Activated naive CD8-positive, alpha-beta T cell treated with anti-CD3 and anti-CD28 coated beads for 36 hours (primary cell): ENCODE data around the gene TAF7. TPM values are rescaled to one million over a fixed set of nuclear protein-coding genes. Genes with fewer than 3 reads are reported as not detected.

Source experiments
- DNase-seq: peaks from one replicate; pipeline ENCODE4 v3.0.0; 2021
- H3K27ac Mint-ChIP-seq: one replicate; pipeline ENCODE4 v1.8.0; 2022; ENCODE audit warnings: mild to moderate bottlenecking, moderate library complexity, mixed read lengths
- H3K27me3 Mint-ChIP-seq: one replicate; pipeline ENCODE4 v1.8.0; 2022; ENCODE audit warnings: mild to moderate bottlenecking, mixed read lengths
- H3K36me3 Mint-ChIP-seq: one replicate; pipeline ENCODE4 v1.8.0; 2021; ENCODE audit warnings: mild to moderate bottlenecking, mixed read lengths
- H3K4me1 Mint-ChIP-seq: one replicate; pipeline ENCODE4 v1.8.0; 2021; ENCODE audit warnings: mixed read lengths
- H3K4me3 Mint-ChIP-seq: one replicate; pipeline ENCODE4 v1.8.0; 2022; ENCODE audit warnings: mild to moderate bottlenecking, moderate library complexity, mixed read lengths
- H3K9me3 Mint-ChIP-seq: one replicate; pipeline ENCODE4 v1.8.0; 2022; ENCODE audit warnings: mixed read lengths
- total RNA-seq, 2 experiments: library from RNA; stranded (reverse); gene quantifications; one replicate each; pipeline ENCODE4 v1.2.3, GENCODE V29; 2021

TAF7 gene
- total RNA-seq, 2 experiments from 2014 or later = 60.4 to 60.5 TPM

- Mint-ChIP-seq H3K27ac (no peak overlapping the region), H3K9me3 (peaks cover 49% of the 10 kb centered on the region), H3K36me3 (peaks cover 80% of the 10 kb centered on the region), H3K4me1 (peaks cover 5% of the 10 kb centered on the region), H3K4me3 (no peak overlapping the region), H3K27me3 (no peaks in the 10 kb centered on the region)
- DNase-seq = no peak
These were observed 6.9 kb downstream of the TAF7 start for GRCh38 chr5:141313711-141314110.

DNA sequence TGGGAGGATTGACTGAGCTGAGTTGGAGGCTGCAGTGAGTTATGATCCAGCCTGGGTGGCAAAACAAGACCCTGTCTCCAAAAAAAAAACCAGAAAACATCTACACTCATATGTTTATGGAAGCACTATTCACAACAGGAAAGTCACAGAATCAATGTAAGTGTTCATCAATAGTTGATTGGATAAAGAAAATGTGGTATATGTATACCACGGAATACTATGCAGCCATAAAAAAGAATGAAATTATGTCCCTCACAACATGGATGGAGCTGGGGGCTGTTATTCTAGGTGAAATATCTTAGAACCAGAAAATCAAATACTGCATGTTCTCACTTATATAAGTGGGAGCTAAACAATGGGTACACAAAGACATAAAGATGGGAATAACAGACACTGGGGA lies 14.0 kb downstream of the TAF7 start:
- H3K27me3 Mint-ChIP-seq = no peaks in the 10 kb centered on the region
- no peak overlapping the region for H3K27ac Mint-ChIP-seq
- peaks cover 42% of the 10 kb centered on the region for H3K9me3 Mint-ChIP-seq
- H3K4me1 Mint-ChIP-seq = no peaks in the 10 kb centered on the region
- no peak for DNase-seq
- H3K36me3 Mint-ChIP-seq = peaks cover 50% of the 10 kb centered on the region
- H3K4me3 Mint-ChIP-seq = no peak overlapping the region

- H3K27ac Mint-ChIP-seq = no peak within 1 kb of the TSS
- no peaks in the 10 kb centered on the region for H3K27me3 Mint-ChIP-seq
- H3K36me3 Mint-ChIP-seq = peaks cover 49% of the 10 kb centered on the region
- peaks cover 43% of the 10 kb centered on the region for H3K9me3 Mint-ChIP-seq
- no peak within 1 kb of the TSS for H3K4me3 Mint-ChIP-seq
- no peaks in the 10 kb centered on the region for H3K4me1 Mint-ChIP-seq
- DNase-seq = no peak
These were observed 16.8 kb downstream of the TAF7 start, which contains the start of gene SLC25A2 for GRCh38 chr5:141303756-141304155. TSS of gene SLC25A2 (minus strand) at chr5:141304049. CDS start at chr5:141303865, 184 bp downstream.

- peaks cover 67% of the 10 kb centered on the region for H3K36me3 Mint-ChIP-seq
- H3K9me3 Mint-ChIP-seq = peaks cover 50% of the 10 kb centered on the region
- no peaks in the 10 kb centered on the region for H3K27me3 Mint-ChIP-seq
- no peak overlapping the region for H3K27ac Mint-ChIP-seq
- no peaks in the 10 kb centered on the region for H3K4me1 Mint-ChIP-seq
- H3K4me3 Mint-ChIP-seq = no peak overlapping the region
- DNase-seq = no peak
These were observed 22.2 kb downstream of the TAF7 start for GRCh38 chr5:141298376-141298775.

DNA sequence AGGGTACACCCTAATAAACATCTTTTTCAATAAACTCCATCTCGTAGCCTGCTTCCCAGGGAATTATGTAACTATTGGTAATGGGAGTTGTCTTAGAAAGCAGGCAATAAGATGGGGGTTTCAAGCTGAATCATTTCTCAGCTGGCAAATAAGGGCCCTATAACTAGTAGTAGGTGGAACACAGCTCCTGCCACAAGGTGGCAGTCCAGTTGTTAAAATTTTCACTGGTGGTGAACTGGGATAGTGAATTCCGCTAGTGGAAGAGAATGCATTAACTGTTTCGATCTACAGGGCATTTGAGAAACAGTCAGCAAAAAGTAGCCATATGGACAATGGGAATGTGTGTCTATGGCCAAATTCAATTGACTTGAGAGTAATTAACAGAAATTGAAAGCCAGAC lies 47.7 kb downstream of the TAF7 start:
- no peaks in the 10 kb centered on the region for H3K27me3 Mint-ChIP-seq
- H3K4me1 Mint-ChIP-seq = no peaks in the 10 kb centered on the region
- no peak for DNase-seq
- H3K4me3 Mint-ChIP-seq = no peak overlapping the region
- peaks cover 30% of the 10 kb centered on the region for H3K36me3 Mint-ChIP-seq
- no peak overlapping the region for H3K27ac Mint-ChIP-seq
- peaks cover 63% of the 10 kb centered on the region for H3K9me3 Mint-ChIP-seq

GRCh38 chr5:141269195-141269594 lies 51.4 kb downstream of the TAF7 start:
- H3K36me3 Mint-ChIP-seq = peaks cover 44% of the 10 kb centered on the region
- H3K27me3 Mint-ChIP-seq = no peaks in the 10 kb centered on the region
- no peak overlapping the region for H3K27ac Mint-ChIP-seq
- H3K4me3 Mint-ChIP-seq = no peak overlapping the region
- H3K4me1 Mint-ChIP-seq = no peaks in the 10 kb centered on the region
- no peak for DNase-seq
- peaks cover 61% of the 10 kb centered on the region for H3K9me3 Mint-ChIP-seq

Other genes starting within 250 kb of the TAF7 start
- gene PCDHB2, start 226.2 kb downstream of the TAF7 start, total RNA-seq = not detected
- gene PCDHB3, start 220.3 kb downstream of the TAF7 start, total RNA-seq = not detected
- not detected for gene PCDHB4, start 199.0 kb downstream of the TAF7 start, total RNA-seq
- not detected for gene PCDHB5, start 185.6 kb downstream of the TAF7 start, total RNA-seq
- not detected for gene PCDHB6, start 170.7 kb downstream of the TAF7 start, total RNA-seq
- gene PCDHB7, start 148.1 kb downstream of the TAF7 start, total RNA-seq = not detected
- gene PCDHB8, start 143.0 kb downstream of the TAF7 start, total RNA-seq = not detected
- not detected for gene PCDHB16, start 138.4 kb downstream of the TAF7 start, total RNA-seq
- not detected for gene PCDHB9, start 133.6 kb downstream of the TAF7 start, total RNA-seq
- gene PCDHB10, start 128.4 kb downstream of the TAF7 start, total RNA-seq = not detected
- gene PCDHB11, start 121.2 kb downstream of the TAF7 start, total RNA-seq = not detected
- not detected for gene PCDHB12, start 112.1 kb downstream of the TAF7 start, total RNA-seq
- gene PCDHB13, start 106.9 kb downstream of the TAF7 start, total RNA-seq = not detected
- gene PCDHB14, start 97.4 kb downstream of the TAF7 start, total RNA-seq = not detected
- gene PCDHB15, start 75.4 kb downstream of the TAF7 start, total RNA-seq = not detected
- under 1 TPM in 1 of 2 experiments, not detected in 1; 0.21 TPM for gene SLC25A2, start 16.7 kb downstream of the TAF7 start, total RNA-seq
- not detected for gene PCDHGA1, start 9.7 kb upstream of the TAF7 start, total RNA-seq
- gene PCDHGA2, start 18.0 kb upstream of the TAF7 start, total RNA-seq = not detected
- not detected for gene PCDHGA3, start 23.0 kb upstream of the TAF7 start, total RNA-seq
- not detected for gene PCDHGB1, start 29.3 kb upstream of the TAF7 start, total RNA-seq
- under 1 TPM in 1 of 2 experiments, not detected in 1; 0.12 TPM for gene PCDHGA4, start 34.2 kb upstream of the TAF7 start, total RNA-seq
- gene PCDHGB2, start 39.2 kb upstream of the TAF7 start, total RNA-seq = under 1 TPM in 1 of 2 experiments, not detected in 1; 0.10 TPM
- under 1 TPM in 1 of 2 experiments, not detected in 1; 0.06 TPM for gene PCDHGA5, start 43.4 kb upstream of the TAF7 start, total RNA-seq
- not detected for gene PCDHGB3, start 49.5 kb upstream of the TAF7 start, total RNA-seq
- gene PCDHGA6, start 53.1 kb upstream of the TAF7 start, total RNA-seq = under 1 TPM; 0.08 TPM
- gene PCDHGA7, start 62.0 kb upstream of the TAF7 start, total RNA-seq = not detected
- gene PCDHGB4, start 66.9 kb upstream of the TAF7 start, total RNA-seq = not detected
- gene PCDHGA8, start 71.8 kb upstream of the TAF7 start, total RNA-seq = not detected
- under 1 TPM; 0.16 to 0.26 TPM for gene PCDHGB5, start 77.2 kb upstream of the TAF7 start, total RNA-seq
- gene PCDHGA9, start 82.0 kb upstream of the TAF7 start, total RNA-seq = not detected
- gene PCDHGB6, start 87.2 kb upstream of the TAF7 start, total RNA-seq = not detected
- under 1 TPM in 1 of 2 experiments, not detected in 1; 0.06 TPM for gene PCDHGA10, start 92.2 kb upstream of the TAF7 start, total RNA-seq
- not detected for gene PCDHGB7, start 96.9 kb upstream of the TAF7 start, total RNA-seq
- gene PCDHGA11, start 100.3 kb upstream of the TAF7 start, total RNA-seq = under 1 TPM in 1 of 2 experiments, not detected in 1; 0.06 TPM
- under 1 TPM in 1 of 2 experiments, not detected in 1; 0.08 TPM for gene PCDHGA12, start 109.7 kb upstream of the TAF7 start, total RNA-seq
- gene PCDHGC3, start 155.2 kb upstream of the TAF7 start, total RNA-seq = under 1 TPM in 1 of 2 experiments, not detected in 1; 0.33 TPM
- not detected for gene PCDHGC4, start 164.2 kb upstream of the TAF7 start, total RNA-seq
- gene PCDHGC5, start 168.3 kb upstream of the TAF7 start, total RNA-seq = not detected